ES-I3 (cell line): ENCODE measurements around the gene STKLD1.

Source experiments
- H3K36me3 ChIP-seq: 2 replicates; pipeline ENCODE4 v1.6.1; 2013; ENCODE audit warnings: mild to moderate bottlenecking, low read length, control low read depth, moderate library complexity; ENCODE audit not compliant: insufficient read depth
- H3K4me1 ChIP-seq: 2 replicates; pipeline ENCODE4 v1.6.1; 2013; ENCODE audit warnings: mild to moderate bottlenecking, control low read depth, low read length; ENCODE audit not compliant: insufficient read depth
- H3K9ac ChIP-seq: 2 replicates; pipeline ENCODE4 v1.6.1; 2013; ENCODE audit warnings: low read depth, mild to moderate bottlenecking, low read length, moderate library complexity
- H3K9me3 ChIP-seq: 2 replicates; pipeline ENCODE4 v1.6.1; 2013; ENCODE audit warnings: mild to moderate bottlenecking, low read length, moderate library complexity; ENCODE audit not compliant: control insufficient read depth, insufficient read depth

The STKLD1 gene

GRCh38 chr9:133349965-133350616, 26.1 kb upstream of the STKLD1 start:
- Histone ChIP-seq H3K9ac (no peak overlapping the region), H3K9me3 (no peaks in the 10 kb centered on the region), H3K4me1 (peaks cover 4% of the 10 kb centered on the region; the same call in 1 of the 2 replicates), H3K36me3 (peaks cover 36% of the 10 kb centered on the region)

- H3K9me3 ChIP-seq: no peaks in the 10 kb centered on the region
- peaks cover 1% of the 10 kb centered on the region; the same call in 1 of the 2 replicates for H3K4me1 ChIP-seq
- no peak overlapping the region for H3K9ac ChIP-seq
- peaks cover 29% of the 10 kb centered on the region for H3K36me3 ChIP-seq
Measured at GRCh38 chr9:133351526-133351907, 24.6 kb upstream of the STKLD1 start.

DNA sequence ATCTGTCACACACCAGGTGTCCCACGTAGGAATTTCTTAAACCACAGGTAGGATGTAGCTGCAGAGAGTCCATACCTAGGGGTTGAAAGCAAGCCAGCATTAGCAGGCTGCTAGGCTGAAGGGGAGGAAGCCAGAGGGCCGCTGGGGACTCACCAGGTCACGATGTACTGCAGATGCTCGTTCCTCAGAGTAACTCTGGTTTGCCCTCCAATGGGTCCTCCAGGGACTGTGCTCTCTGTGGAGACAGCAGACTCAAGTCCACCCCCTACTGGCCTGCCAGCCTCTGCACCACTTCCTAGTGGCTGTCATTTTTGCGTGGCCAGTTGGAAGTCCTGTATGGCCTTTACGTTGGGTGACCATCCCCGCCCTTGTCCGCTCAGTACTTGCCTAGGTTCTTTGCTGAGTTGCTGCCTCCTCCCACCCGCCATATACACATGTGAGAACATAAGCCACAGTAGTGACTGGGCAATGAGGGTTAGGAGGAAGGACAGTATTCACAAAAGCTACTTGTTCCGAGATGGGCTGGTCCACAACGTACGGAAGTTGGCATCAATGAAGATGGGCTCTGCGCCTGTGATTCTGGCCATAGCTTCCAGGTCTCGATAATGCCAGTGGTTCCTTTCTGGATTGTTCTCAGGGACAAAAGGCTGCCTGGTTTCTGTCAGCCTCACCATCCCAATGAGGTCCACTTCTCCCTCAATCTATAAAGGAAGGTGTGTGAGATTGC, 24.1 kb upstream of the STKLD1 start:
- H3K4me1 ChIP-seq: no peaks in the 10 kb centered on the region
- peaks cover 29% of the 10 kb centered on the region for H3K36me3 ChIP-seq

GRCh38 chr9:133352635-133353340, 23.4 kb upstream of the STKLD1 start:
- H3K9me3 ChIP-seq: no peaks in the 10 kb centered on the region
- no peak overlapping the region for H3K9ac ChIP-seq
- H3K4me1 ChIP-seq: no peaks in the 10 kb centered on the region
- H3K36me3 ChIP-seq: peaks cover 29% of the 10 kb centered on the region

More for the DNA sequence above, 24.1 kb upstream of the STKLD1 start:
- no peaks in the 10 kb centered on the region for H3K9me3 ChIP-seq
- no peak overlapping the region for H3K9ac ChIP-seq

GRCh38 chr9:133353548-133353947, 22.6 kb upstream of the STKLD1 start:
- no peak overlapping the region for H3K9ac ChIP-seq
- no peaks in the 10 kb centered on the region for H3K4me1 ChIP-seq
- H3K36me3 ChIP-seq: peaks cover 29% of the 10 kb centered on the region
- H3K9me3 ChIP-seq: no peaks in the 10 kb centered on the region

DNA sequence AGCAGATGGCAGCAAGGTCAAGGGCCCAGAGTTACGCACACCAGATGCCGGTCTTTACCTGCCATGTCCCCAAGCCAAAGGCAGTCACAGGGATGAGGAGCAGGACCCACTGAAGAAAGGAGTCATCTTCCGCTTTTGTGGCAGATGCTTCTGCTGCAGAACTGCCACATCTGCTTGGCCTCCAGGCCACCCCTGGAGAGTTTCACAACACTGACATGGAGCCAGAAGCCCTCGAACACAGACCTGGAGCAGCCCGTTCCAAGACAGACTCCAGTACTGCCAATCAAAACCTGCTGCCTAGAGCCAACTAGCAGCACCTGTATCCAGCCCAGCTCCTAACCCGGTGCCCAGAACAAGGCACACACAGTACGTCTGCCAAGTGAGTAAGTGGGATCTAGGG, 21.4 kb upstream of the STKLD1 start:
- H3K9me3 ChIP-seq: no peaks in the 10 kb centered on the region
- H3K4me1 ChIP-seq: no peaks in the 10 kb centered on the region
- H3K9ac ChIP-seq: no peak overlapping the region
- H3K36me3 ChIP-seq: peaks cover 20% of the 10 kb centered on the region

- H3K9ac ChIP-seq: peak overlapping the region; percentile 84
- peaks cover 8% of the 10 kb centered on the region for H3K36me3 ChIP-seq
- no peaks in the 10 kb centered on the region for H3K4me1 ChIP-seq
- no peaks in the 10 kb centered on the region for H3K9me3 ChIP-seq
Measured at GRCh38 chr9:133355881-133356357, 20.2 kb upstream of the STKLD1 start.

- H3K9ac ChIP-seq: peak within 1 kb of the TSS; percentile 84
- H3K36me3 ChIP-seq: peaks cover 11% of the 10 kb centered on the region
- H3K9me3 ChIP-seq: no peaks in the 10 kb centered on the region
- no peaks in the 10 kb centered on the region for H3K4me1 ChIP-seq
Measured at GRCh38 chr9:133356391-133357091, 19.6 kb upstream of the STKLD1 start, which contains the start of the genes SURF1 and SURF2. TSS of gene SURF1 (minus strand) at chr9:133356487. CDS start at chr9:133356453, 34 bp downstream. TSS of gene SURF2 (plus strand) at chr9:133356550. CDS start at chr9:133356593, 43 bp downstream.

- H3K36me3 ChIP-seq: peaks cover 10% of the 10 kb centered on the region
- H3K9me3 ChIP-seq: no peaks in the 10 kb centered on the region
- no peaks in the 10 kb centered on the region for H3K4me1 ChIP-seq
- no peak overlapping the region for H3K9ac ChIP-seq
Measured at GRCh38 chr9:133357656-133358055, 18.5 kb upstream of the STKLD1 start.

DNA sequence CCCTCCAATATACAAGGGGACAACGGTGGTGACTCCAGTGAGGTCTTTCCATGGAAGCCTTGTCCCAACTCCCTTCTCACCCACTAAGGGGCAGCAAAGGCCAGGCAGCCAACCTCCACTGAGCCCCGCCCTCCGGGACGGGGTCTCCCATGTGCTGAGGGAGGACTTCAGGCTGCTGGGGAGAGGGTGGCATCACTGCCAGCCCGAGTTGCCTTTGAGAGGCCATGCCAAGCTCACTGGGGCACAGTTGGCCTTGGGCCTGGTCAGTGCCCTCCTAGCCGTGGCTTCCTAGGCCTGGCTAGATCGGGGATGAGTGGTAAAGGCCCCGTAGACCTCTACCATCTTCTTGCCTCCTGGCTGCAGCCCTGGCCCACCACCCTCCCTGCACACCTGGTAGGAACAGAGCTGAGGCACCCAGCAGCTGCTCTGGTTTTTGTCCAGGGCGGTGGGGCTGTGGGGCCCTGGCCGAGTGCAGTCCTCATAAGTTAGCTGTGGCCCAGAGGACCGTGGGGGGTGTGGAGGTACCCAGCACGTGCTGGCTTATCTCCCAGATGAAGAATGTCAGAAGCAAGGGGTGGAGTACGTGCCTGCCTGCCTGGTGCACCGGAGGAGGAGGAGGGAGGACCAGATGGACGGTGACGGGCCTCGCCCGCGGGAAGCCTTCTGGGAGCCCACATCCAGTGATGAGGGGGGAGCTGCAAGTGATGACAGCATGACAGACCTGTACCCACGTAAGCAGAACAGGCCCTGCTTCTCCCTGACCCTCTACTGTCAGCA, 16.6 kb upstream of the STKLD1 start:
- H3K9me3 ChIP-seq: no peaks in the 10 kb centered on the region
- H3K9ac ChIP-seq: no peak overlapping the region
- H3K36me3 ChIP-seq: peaks cover 10% of the 10 kb centered on the region
- H3K4me1 ChIP-seq: no peaks in the 10 kb centered on the region

DNA sequence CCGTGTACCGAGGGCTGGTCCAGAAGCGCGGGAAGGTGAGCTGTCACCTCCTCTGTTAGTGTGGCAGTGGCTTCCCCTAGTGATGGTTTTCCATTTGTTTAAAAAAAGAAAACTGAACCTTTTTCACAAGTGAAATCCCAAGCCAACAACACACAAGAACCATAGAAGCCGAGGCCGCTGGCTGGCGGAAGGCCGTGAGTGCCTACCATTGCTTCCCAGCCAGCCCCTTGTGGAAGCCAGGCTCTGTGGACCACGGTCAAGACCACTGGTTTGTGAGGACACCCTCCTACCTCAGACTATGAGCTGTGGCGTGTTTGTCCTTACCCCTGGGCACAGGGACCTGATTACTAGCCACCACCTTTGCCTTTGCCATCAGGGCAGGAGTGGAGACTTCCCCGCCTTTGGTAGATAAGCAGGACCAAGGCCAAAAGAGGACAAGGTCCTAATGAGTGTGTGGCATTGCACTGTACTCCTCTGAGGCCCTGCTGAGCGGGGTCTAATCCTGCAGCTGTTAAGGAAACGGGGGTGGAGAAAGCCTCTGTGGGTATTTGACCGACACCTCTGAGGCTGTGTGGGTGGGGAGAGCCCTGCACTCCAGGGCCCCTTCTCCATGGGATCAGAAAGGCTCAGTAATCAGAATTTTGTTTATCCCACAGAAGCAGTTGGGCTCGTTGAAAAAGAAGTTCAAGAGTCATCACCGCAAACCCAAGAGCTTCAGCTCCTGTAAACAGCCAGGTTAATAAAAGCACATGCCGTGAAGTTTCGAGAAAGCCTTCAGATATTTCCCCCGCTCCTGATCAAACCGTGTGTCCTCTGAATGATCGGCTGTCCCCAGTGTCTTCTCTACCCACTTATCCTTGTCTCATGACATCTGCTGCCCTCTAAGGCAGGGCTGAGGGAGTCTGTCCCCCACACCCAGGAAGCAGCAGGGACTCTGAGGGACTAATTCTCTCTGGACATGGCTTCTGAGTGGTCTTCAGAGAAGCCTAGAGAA, 15.5 kb upstream of the STKLD1 start:
- H3K36me3 ChIP-seq: peaks cover 16% of the 10 kb centered on the region
- H3K9me3 ChIP-seq: no peaks in the 10 kb centered on the region
- H3K4me1 ChIP-seq: no peaks in the 10 kb centered on the region
- H3K9ac ChIP-seq: no peak overlapping the region

- Histone ChIP-seq H3K9me3 (no peaks in the 10 kb centered on the region), H3K36me3 (peaks cover 19% of the 10 kb centered on the region), H3K4me1 (no peaks in the 10 kb centered on the region), H3K9ac (no peak overlapping the region)
Measured at GRCh38 chr9:133361507-133362092, 14.6 kb upstream of the STKLD1 start.
